T-helper 2 cell (primary cell): Measurements from ENCODE around the gene PLEKHS1.

Source experiments
- DNase-seq, 5 experiments: peaks; one replicate each; pipeline versions ENCODE4 v3.0.0 to v3.0.0-alpha.2; 2012 to 2022
- total RNA-seq, 2 donors: gene quantifications; one replicate each; lab custom pipeline; 2026; lab: John Stamatoyannopoulos, UW

PLEKHS1 gene
- total RNA-seq: 0.13 to 0.31 reads per million in 2 donors

DNA sequence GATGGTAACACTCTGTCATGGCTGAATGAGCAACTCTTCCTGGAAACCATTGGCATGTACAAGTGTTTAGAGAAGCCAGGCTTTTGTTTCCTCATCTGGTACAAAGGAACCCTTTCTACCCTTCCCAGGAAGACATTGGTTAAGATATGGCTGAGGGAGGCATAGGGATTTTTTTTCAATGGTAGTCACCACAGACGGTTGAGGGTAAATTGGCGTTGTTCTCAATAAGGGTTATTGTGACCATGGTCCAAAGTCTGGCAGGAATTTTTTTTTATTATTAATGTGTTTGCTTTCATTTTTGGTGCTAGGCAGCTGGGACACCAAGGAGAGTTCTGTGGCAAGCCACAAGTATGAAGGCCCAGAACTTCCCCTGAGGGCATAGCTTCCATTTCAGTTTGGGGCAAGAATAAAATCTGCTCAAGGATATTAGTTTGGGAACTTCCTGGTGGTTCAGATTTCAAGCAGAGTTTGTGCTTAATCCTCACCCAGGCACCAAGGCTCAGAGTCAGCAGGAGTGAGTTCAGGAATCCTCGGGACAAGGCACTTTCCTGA is at the start of gene PLEKHS1:
Gene PLEKHS1 (plus strand): TSS at position 502 of the 552 bp plus-strand sequence. CDS start 3,596 bp downstream, outside the sequence.
- DNase-seq: no peak

- DNase-seq: peak in 1 of 5 experiments; percentile 43
Measured at GRCh38 chr10:113704637-113705343, 46.7 kb upstream of the PLEKHS1 start.

DNA sequence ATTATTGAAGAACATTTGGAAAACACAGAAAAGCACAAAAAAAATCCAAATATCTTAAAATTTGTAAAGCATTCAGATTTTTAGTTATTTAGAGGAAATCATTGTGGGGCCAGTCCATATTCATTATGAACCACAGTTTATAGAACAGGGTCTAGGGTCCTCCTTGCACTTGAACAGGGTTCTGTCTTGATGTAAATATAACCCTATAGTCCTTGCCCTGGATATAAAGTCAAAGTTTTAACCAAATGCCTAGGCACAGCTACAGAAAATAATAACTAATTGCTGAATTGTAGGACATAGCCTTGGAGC is 46.2 kb upstream of the PLEKHS1 start:
- no peak for DNase-seq

- DNase-seq: peak in 1 of 5 experiments; percentile 22
Measured at GRCh38 chr10:113706623-113707022, 44.9 kb upstream of the PLEKHS1 start.

DNA sequence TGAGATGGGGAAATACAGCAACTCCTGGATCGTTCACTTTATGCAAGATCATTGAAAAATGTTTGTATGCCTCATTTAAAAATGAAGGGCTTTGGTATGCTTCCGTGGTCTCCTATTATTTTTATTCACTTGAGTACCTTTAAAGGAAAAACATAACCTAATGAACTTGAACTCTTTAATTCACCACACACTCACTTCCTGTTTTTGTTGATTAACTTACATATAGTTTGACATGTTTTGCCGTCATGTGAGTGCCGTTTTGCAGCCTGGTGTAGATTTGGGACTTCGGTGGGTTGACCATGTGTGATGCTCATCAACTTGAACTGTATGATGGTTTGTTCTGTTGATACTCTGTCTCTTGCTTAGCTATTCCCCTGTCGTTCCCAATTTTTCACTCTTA is 42.8 kb upstream of the PLEKHS1 start:
- DNase-seq: no peak

DNA sequence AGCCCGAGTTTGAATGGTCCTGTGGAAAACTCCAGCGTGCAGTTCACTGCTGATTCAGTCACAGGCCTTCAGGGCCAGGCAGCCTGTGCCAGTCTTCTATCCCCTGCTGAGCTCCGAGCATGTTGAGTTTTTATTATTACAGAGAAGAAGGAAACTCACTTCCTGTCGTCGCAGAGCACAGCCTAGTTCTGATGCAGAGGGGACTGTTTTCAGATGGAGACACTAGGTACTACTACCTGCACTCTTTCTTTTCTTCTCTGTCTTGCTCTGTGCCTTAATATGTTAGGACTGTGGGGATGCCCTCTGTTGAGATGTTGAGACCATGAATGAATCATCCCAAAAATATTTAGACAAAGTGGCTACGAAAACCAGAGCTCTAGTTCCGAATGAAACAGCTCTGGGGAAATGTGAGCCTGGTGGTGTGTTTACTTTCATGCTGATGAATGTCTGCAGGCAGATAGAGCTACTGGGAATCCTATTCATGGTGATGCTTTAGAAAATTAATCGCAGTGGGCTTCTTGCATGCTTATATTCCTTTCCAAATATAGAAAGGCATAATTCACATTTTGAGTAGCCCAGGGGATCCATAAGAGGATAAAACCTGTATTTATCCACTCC is 42.2 kb upstream of the PLEKHS1 start:
- DNase-seq: no peak

DNA sequence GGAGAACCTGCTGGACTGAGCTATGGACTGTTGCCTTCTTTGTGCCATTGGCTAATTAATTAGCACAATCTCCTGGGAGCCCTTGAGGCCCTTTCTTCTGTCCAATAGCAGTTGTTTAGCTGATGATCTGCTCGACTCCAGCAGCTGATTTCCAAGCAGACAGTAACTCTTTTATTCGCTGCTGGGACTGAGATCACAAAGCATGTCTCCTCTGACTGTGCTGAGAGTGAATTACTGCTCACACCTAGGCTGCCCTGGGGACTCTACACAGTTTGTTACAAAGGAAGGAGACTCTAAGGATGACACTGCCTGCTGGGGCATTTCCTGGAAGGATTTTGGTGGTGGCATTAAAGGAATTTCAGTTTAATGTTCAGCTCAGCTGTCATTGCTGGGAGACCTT is 40.3 kb upstream of the PLEKHS1 start:
- no peak for DNase-seq

DNA sequence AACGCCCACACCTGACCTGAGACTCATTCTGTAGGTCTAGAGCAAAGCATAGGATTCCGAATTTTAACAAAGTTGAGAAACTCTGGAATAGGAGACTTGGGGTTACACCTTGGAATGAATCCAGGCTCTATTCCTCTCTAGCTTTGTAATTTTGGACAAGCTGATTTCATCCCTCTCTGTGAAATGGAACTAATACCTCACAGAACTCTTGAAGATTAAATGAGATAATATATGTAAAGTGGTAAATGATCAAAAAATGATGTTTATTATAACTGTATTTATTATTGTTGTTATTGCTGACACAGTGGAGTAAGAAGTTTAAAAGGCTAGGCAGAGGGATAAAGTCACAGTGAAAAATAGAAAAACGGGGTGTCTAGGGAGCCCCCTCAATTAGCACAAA is 39.5 kb upstream of the PLEKHS1 start:
- no peak for DNase-seq

- DNase-seq: no peak
Measured at GRCh38 chr10:113712755-113713639, 38.5 kb upstream of the PLEKHS1 start.

DNA sequence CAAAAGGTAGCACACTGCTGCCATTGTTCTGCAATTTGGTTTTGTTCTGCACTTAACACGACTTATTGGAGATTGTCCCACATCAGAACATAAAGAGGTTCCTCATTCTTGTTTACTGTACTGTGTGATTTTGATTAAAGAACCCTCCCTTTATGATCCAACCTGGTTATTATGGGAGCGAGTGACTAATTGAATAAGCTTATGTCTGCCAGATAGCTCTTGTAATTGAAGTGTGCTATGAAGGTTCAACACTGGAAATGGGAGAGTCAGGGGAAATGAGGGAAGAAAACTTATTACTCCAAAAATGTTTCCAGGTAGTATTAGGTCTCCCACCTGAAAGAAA is 37.9 kb upstream of the PLEKHS1 start:
- DNase-seq: no peak

DNA sequence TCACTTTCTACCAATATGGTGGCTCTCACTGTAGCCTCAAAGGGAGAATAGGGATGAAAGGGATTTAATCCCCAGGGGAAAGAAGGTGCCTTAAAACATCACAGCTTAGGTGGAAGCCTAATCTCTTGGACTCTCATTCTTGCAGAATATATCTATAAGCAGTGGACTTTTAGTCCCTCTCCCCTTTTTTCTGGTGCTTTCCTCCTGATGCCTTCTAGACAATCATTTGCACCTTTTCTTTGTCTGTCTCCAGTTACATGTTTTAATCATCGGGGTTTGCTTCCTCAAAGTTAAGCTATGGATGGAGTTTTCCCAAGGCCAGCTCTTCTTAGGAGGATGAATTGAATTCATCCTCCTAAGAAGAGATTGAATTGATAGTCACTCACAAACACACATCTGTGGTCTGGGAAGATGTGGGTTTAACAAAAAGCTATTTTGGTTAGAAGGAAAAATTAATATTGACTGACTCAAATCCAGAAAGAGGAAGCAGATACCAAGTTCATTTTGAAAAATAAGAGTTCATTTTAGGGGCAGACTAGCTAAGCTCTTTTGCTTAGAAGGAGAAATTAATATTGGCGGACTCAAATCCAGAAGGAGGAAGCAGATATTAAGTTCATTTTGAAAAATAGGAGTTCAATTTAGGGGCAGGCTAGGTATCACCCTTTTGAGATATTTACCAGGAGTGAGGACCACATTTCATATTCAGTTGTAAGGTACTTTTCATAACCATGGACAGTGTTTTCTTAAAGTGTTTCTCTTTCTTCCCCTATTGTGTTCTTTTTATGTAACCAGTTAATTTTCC is 35.2 kb upstream of the PLEKHS1 start:
- no peak for DNase-seq

DNA sequence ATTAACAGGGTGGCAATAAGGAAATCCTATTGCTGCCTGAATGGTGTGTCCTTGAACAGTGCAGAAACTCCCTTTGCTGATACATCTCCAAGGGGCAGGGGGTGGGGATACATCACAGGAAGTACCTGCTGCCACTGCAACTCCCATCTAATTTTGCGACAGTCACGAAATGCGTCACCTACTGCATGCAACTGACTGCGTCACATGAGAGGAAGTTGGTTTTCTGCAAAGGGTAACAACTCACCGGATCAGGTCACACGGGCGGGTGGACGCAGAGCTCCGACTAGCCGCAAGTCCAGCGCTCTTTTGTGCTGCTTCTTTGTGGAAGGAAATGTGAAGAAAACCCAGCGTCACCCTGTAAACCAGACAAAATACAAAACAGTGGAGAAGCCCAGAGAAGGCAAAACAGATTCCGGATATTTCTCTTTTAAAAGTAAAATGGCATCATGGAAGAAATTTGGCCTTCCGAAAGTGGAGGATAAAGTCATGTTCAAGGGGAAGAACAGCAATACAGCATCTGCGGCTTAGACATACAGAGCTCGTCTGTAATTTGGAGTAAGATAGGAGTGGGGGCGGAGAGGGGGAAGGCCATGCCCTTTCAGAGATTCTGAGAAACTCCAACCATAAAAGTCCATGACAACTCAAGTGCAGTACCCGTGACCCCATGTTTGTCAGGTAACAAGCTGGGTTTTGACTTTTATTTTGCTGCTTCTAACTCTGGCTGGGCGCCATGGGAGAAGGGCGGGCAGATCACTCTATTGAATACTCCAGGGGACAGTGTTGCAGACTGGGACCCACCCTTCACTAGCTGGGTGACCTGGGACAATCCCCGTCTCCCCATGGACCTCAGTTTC is 32.3 kb upstream of the PLEKHS1 start:
- no peak for DNase-seq

DNA sequence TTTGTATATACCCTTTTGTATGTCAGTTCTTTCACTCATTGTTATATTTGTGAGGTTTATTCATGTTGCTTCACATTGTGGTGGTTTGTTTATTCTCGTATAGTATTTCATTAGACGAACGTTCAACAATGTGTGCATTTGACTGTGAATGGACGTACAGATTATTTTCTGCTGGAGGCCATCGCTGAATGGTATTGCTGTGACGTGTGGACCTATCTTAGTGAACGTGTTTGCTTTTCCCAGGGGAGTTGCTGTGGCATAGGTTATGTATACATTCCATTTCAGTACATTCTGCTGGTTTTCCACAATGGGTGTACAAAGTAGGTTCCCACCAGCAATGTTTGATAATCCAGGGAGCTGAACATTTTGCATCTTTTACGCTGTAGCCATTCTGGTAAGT is 31.1 kb upstream of the PLEKHS1 start:
- DNase-seq: no peak

GRCh38 chr10:113732160-113732881 is 19.2 kb upstream of the PLEKHS1 start:
- DNase-seq: no peak

DNA sequence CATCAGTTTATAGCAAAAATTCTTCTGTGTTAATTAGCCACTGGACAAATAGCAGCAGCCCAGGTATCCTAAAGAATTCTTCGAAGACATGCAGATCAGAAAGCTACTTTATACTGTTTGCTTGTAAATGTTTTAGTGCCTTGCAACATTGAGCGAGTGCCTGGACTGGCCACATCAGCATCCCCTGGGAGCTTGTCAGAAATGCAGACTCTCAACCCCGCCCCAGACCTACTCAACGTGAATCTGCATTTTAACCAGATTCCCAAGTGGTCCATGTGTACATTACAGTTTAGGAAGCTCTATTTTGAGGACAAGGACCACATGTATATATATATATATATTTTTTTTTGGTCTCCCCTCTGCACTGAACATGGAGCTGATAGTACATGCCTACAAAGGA is 18.5 kb upstream of the PLEKHS1 start:
- no peak for DNase-seq

- DNase-seq: no peak
Measured at GRCh38 chr10:113733635-113734034, 17.8 kb upstream of the PLEKHS1 start.

- no peak for DNase-seq
Measured at GRCh38 chr10:113735913-113736312, 15.6 kb upstream of the PLEKHS1 start.

DNA sequence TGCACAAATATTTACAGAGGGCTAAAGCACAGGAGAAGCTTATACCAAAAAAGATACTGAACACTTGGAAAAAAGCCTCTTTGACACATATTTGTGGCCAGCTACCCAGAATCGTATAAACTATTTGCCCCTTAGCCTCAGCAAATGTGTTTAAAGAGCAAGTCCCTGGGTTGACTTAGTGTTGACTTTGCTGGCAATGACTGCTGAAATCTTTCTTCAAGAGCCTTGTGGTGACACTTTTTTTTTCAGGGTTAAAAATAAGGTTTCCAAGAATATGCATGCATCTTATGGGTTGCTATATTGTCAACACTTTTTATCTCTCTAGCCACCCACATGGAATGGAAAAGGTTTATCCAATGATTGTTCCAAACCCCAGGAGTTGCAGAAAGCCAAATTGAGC is 14.9 kb upstream of the PLEKHS1 start:
- no peak for DNase-seq

DNA sequence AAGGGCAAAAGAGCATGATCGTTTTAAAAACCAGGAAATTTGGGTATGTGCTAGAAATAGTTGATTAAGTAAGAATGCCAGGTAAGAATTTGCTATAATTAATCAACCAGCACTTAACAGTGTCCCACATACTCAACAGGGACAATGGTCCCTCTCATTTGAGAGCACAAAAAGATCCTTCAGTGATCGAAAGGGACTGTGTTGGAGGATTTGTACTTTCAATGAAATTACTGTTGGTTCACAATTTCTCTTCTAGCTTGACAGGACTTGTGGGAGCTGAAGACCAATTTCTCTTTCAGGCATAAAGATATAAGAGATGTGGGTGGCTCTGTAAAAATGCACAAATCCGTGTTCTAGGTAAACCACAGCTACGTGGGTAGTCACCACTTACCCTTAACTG is 12.5 kb upstream of the PLEKHS1 start:
- no peak for DNase-seq

GRCh38 chr10:113739577-113739976 is 11.9 kb upstream of the PLEKHS1 start:
- DNase-seq: no peak

DNA sequence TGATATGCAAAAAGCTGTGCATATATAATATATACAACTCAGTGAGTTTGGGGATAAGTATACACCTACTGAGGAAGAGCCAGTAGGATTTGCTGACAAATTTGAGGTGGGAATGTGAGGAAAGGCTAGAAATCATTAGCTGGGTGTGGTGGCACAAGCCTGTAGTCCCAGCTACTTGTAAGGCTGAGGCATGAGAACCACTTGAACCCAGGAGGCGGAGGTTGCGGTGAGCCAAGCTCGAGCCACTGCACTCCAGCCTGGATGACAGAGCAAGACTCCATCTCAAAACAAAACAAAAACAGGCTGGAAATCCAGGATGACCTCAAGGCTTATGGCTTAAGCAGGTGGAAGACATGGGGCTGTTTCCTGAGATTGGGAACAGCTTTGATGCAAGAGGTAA is 10.6 kb upstream of the PLEKHS1 start:
- DNase-seq: no peak
